DMS153 treated with DMSO at 0.1 percent for 48 hours (cell line): Measurements from ENCODE around the gene IFITM10.

Experiments used
- DNase-seq: peaks from one replicate; lab custom pipeline; 2025; ENCODE audit not compliant: unreplicated experiment; lab: John Stamatoyannopoulos, UW

IFITM10 gene

DNA sequence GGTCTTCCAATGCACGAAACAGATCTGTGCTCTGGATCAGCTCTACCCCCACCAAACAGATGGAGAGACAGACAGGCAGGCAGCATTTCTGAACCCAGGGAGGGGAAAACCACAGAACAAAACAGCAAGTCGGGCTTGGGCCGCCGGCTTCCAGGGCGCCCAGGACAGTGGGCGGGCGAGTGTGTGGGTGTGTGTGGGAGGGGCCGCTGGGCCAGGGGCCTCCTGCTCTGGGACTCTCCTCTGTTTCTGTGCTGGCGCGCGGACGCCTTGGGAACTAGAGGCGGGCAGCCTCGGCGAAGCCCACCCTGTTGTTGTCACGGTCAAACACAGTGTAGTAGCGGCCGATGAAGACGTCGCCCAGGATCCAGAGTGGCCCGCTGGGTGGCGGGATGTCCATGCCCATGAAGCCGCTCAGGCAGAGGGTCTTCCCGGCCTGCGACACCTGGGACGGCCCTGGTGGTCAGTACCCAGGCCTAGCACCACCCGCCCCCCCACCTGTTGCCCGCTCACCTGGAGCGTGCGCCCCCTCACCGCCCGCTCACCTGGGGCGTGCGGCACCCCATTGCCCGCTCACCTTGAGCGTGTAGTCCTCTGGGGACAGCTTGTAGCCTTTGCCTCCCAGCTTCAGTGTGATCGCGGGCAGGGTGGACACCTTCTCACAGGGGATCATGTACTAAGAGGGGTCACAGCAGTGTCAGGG is 3.0 kb upstream of the IFITM10 start:
- DNase-seq = no peak

GRCh38 chr11:1752907-1753228 is 2.5 kb upstream of the IFITM10 start:
- DNase-seq = no peak

DNA sequence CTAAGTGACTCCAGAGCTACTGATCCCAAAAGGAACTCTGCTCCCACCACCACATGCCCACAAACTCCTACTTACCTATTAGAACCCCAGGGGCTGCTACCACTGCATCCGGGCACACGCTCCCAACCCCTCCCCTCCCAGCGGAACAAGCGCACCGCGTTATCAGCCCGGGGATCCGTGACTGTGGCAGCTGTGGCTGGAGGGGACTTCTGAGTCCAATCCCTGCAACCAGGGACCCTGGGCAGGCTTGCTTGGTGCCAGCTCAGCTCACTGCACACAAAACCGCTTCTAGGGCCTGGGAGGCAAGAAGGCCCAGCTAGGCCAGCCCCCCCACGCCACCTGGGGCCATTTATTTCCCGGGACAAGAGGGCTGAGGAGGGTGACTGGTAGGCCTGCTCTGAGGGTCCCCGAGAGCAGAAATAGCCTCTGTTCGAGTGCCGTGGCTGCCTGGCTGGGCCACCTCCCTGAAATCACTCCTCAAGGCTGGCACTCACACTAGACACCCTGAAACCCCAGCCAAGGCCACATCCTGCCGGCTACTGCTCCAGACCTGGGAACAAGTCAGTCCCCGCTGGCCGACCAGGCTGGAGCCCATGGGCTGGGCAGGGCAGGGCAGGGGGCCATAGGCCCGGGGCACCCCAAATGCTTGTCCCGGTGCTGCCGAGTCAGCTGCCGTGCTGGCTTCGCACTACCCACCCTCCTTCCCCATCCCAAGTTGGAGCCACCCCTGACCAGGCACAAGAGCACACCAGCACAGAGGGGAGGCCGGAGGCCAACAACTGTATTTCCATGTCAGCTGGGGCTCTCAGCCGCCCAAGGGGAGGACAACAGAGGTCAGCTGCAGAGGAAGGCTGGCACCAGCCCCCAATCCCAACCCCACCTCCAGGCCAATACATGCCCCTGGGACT is 1.9 kb upstream of the IFITM10 start:
- no peak for DNase-seq

GRCh38 chr11:1751531-1751921 is 1.1 kb upstream of the IFITM10 start:
- DNase-seq = no peak

GRCh38 chr11:1750840-1751530 is 590 bp upstream of the IFITM10 start:
- no peak for DNase-seq

- DNase-seq = no peak
These were observed 722 bp downstream of the IFITM10 start for GRCh38 chr11:1749395-1750351.

DNA sequence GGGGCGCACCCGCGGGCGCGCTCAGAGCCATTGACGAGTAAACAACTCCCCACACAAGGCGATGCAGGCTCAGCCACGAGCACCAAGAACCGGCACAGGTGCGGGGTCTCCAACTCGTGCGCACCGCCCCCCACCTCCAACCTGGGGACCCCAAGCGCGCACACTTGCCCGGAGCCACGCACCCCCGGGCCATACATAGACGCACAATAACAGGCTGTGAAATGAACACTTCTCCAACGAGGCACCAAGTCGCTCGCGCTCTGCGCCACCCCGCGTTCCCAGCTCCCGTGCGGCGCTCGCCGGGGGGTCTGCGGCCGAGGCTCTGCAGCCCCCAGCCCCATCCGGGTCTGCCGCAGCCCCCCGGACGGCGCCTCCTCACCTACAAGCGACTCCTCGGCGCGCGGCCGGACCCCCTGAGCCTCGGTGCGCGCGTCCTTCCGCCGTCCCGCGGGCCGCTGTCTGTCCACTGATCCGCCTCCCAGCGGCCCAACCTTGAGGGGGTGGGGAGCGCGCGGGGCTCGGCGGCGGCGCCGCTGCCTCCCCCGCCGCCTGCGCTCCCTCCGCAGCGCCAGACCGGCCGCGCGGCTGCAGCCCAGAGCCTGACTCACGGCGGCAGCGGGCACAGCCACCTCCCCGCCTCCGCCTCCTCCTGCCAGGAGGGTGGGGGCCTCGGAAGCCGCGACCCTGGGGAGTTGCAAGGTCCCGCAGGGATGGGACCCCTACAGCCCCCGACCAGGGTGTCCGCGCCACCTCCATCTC is 1.6 kb downstream of the IFITM10 start:
- DNase-seq = no peak

DNA sequence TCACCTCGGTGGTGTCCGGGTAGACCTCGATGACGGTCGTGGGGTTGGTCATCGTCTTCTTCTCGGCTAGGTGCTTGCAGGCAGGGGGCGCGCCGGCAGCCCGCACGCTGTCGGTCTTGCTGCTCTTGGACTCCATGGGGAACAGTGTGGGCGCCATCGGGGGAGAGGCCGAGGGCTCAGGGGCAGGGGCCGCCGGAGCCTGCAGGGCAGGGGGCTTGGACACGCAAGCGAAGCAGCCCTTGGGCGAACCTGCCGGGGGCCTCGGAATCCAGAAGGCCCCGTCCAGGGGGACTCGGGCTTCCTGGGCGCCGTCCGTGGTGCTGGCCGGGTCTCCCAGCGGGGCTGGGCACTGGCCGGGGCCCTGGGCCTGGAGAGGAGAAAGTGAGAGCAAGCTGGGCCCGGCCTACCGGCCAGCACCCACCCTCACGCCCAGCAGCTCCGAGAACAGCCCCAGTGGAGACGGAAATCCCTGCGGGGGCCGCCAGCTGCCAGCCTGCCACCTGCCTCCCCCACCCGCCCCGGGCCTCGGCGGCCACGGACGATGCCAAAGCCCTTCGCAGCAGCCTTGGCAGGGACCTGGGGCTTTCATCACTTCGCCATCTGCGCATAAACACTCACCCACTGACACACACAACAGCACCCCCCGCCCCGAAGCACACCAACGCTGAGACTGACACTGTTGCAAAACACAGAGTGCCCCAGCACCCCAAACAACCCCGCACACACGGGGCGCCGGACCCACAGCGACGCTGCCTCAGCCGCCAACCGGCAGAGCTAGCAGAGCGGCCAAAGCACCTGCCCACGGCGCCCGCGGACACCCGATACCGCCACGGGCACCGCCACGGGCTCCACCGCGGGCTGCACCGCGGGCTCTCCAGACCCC is 2.4 kb downstream of the IFITM10 start:
- DNase-seq = no peak

DNA sequence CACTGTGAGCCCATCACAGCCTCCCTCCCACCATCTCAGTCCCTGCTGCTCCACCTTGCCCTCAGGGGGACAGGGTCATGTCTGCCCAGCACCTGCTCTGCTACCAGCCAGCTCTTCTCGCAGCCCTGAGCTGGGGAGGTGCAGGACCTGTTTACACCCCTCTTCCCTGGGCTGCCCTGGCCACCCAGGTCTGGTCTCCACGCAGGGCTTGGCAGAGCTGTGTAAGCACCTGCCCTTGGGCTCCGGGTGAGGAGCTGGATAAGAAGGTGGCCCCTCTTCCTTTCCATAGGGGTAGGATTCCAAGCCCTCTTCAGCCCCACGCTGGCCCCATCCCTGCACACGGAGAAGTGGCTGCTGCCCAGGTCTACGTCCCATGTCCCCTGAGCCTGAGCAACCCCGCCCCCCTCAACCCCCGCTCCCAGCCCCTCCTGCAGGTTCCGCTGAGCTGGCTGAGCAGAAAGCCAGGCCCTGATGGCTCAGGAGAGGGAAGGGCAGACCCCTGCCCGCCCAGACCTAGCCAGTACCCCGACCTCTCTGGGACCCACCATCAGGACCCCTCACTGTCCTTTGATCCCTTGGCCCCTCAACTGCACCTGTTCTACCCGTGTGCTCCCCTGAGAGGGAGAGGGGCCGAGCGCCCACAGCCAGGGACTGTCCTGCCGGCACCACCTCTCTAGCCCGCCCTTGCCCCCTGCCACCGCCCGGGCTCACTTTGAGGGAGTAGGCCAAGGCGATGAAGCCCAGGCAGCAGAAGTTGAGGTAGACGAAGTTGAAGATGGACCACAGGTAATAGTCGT is 3.2 kb downstream of the IFITM10 start:
- DNase-seq = no peak

DNA sequence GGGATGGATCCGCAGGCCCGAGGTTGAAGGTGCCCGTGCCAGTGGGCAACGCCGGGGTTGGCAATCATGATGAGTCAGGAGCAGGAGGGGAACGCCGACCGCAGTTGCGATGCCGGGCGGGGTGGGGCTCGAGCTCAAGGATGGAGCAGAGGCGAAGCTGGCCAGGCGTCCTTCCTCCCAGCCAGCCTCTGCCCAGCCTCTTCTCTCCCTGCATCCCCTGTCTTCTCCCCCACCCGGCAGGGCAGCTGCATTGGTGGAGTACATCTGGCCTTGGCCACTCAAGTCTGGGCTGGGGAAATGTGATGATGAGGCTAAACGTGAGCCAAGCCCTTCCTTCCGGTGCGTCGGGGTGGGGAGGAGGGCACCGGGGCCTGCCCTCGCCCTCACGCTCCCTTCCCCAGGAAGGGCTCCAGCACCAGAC is 3.9 kb downstream of the IFITM10 start:
- DNase-seq = no peak

DNA sequence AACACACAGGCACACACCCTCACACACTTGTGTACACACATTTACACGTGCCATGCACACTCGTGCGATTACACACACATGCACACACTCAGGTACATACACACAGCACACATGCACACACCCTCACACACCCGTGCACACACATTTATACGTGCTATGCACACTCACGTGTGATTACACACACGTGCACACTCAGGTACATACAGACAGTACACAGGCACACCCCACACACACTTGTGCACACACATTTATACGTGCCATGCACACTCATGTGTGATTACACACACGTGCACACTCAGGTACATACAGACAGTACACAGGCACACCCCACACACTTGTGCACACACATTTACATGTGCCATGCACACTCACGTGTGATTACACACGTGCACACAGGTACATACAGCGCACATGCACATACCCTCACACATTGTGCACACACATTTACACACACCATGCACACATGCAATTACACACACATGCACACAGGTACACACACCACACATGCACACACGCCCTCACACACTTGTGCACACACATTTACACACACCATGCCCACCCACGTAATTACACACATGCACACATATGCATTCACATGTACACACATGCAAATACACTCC is 4.6 kb downstream of the IFITM10 start:
- no peak for DNase-seq

DNA sequence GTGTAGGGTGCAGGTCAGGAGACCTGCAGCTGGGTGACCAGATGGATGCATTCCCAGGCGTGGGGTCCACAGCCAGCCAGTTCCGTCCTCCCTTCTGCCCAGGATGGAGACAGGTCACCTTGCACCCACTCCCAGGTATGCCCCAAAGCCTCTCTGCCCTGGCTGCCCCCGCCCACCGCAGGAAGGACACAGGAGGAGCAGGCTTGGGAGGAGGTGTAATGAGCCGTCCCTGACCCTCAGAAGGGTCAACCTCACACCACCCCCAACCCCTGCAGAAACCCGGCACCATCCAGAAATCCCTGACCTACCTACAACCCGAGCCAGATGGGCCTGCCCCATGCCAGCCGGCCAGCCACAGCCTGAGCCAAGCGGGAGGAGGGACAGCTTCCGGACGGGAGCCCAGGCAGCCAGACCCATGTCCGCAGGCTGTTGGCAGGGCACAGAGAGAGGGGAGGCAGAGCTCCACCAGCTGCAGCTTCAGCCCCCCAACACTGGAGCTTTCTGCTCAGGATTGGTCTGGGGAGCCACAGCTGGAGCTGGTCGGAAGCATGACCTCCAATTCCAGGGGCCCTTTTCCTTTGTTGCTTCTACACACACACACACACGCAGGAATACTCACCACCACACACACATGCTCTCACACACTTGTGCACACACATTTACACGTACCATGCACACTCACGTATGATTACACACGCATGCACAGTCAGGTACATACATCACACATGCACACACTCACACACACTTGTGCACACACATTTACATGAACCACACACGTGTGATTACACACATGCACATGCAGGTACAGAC is 5.3 kb downstream of the IFITM10 start:
- DNase-seq = no peak

- no peak for DNase-seq
These were observed 6.1 kb downstream of the IFITM10 start for GRCh38 chr11:1744137-1744886.

- DNase-seq = no peak
These were observed 6.7 kb downstream of the IFITM10 start for GRCh38 chr11:1743585-1744136.

- DNase-seq = no peak
These were observed 7.4 kb downstream of the IFITM10 start for GRCh38 chr11:1742869-1743584.
